ENCODE results near the gene DNAI1.

GRCh38 chr9:34560599-34561214 lies 102.1 kb downstream of the DNAI1 start:
- TF ChIP-seq, protein P1, sequence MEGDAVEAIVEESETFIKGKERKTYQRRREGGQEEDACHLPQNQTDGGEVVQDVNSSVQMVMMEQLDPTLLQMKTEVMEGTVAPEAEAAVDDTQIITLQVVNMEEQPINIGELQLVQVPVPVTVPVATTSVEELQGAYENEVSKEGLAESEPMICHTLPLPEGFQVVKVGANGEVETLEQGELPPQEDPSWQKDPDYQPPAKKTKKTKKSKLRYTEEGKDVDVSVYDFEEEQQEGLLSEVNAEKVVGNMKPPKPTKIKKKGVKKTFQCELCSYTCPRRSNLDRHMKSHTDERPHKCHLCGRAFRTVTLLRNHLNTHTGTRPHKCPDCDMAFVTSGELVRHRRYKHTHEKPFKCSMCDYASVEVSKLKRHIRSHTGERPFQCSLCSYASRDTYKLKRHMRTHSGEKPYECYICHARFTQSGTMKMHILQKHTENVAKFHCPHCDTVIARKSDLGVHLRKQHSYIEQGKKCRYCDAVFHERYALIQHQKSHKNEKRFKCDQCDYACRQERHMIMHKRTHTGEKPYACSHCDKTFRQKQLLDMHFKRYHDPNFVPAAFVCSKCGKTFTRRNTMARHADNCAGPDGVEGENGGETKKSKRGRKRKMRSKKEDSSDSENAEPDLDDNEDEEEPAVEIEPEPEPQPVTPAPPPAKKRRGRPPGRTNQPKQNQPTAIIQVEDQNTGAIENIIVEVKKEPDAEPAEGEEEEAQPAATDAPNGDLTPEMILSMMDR (IDR thresholded peaks at IDR 0.05; ENCODE audit: borderline replicate concordance, extremely low read depth, low read length, poor library complexity, severe bottlenecking), result no peak
- TF ChIP-seq EZH2 (IDR thresholded peaks at IDR 0.05; ENCODE audit: borderline replicate concordance, low read depth, low read length, severe bottlenecking), result no peak

Measured in DND-41 (cell line).